ENCODE measurements around the gene DBN1.

Gene DBN1

GRCh38 chr5:177491983-177492746 lies 18.7 kb upstream of the DBN1 start:
- peaks cover 85% of the 10 kb centered on the region for H3K36me3 ChIP-seq (ENCODE audit: low read depth)
- H3K9me3 ChIP-seq (ENCODE audit: severe bottlenecking): no peaks in the 10 kb centered on the region
- peak overlapping the region; percentile 96 for H3K27ac ChIP-seq (ENCODE audit: poor library complexity, severe bottlenecking)
- peaks cover 26% of the 10 kb centered on the region for H3K4me1 ChIP-seq (ENCODE audit: insufficient read depth, poor library complexity, severe bottlenecking)
- ATAC-seq (ENCODE audit: low read depth): no peak
- no peak overlapping the region for H3K4me3 ChIP-seq (ENCODE audit: severe bottlenecking)
- H3K27me3 ChIP-seq (ENCODE audit: insufficient read depth, poor library complexity, severe bottlenecking): no peaks in the 10 kb centered on the region
- no peak for TF ChIP-seq CTCF (IDR thresholded peaks at IDR 0.05; ENCODE audit: poor library complexity, severe bottlenecking)
- no peak for DNase-seq (ENCODE audit: low spot score)

- TF ChIP-seq CTCF (IDR thresholded peaks at IDR 0.05; ENCODE audit: poor library complexity, severe bottlenecking): peak; percentile 94
Measured at GRCh38 chr5:177491429-177491945, 18.1 kb upstream of the DBN1 start.

GRCh38 chr5:177490992-177491391 lies 17.6 kb upstream of the DBN1 start:
- DNase-seq (ENCODE audit: low spot score) (no peak), ATAC-seq (ENCODE audit: low read depth) (no peak)
- Histone ChIP-seq H3K9me3 (ENCODE audit: severe bottlenecking) (no peaks in the 10 kb centered on the region), H3K4me1 (ENCODE audit: insufficient read depth, poor library complexity, severe bottlenecking) (peaks cover 24% of the 10 kb centered on the region), H3K4me3 (ENCODE audit: severe bottlenecking) (no peak overlapping the region), H3K36me3 (ENCODE audit: low read depth) (peaks cover 90% of the 10 kb centered on the region), H3K27ac (ENCODE audit: poor library complexity, severe bottlenecking) (peak overlapping the region; percentile 11), H3K27me3 (ENCODE audit: insufficient read depth, poor library complexity, severe bottlenecking) (no peaks in the 10 kb centered on the region)
- no peak for TF ChIP-seq CTCF (IDR thresholded peaks at IDR 0.05; ENCODE audit: poor library complexity, severe bottlenecking)

More at GRCh38 chr5:177491429-177491945, 18.1 kb upstream of the DBN1 start:
- Histone ChIP-seq H3K9me3 (ENCODE audit: severe bottlenecking) (no peaks in the 10 kb centered on the region), H3K4me1 (ENCODE audit: insufficient read depth, poor library complexity, severe bottlenecking) (peaks cover 26% of the 10 kb centered on the region), H3K27me3 (ENCODE audit: insufficient read depth, poor library complexity, severe bottlenecking) (no peaks in the 10 kb centered on the region), H3K27ac (ENCODE audit: poor library complexity, severe bottlenecking) (peak overlapping the region; percentile 11), H3K4me3 (ENCODE audit: severe bottlenecking) (no peak overlapping the region), H3K36me3 (ENCODE audit: low read depth) (peaks cover 90% of the 10 kb centered on the region)
- no peak for DNase-seq (ENCODE audit: low spot score)
- peak; percentile 2; the same call in 1 of the 3 replicates for ATAC-seq (ENCODE audit: low read depth)

DNA sequence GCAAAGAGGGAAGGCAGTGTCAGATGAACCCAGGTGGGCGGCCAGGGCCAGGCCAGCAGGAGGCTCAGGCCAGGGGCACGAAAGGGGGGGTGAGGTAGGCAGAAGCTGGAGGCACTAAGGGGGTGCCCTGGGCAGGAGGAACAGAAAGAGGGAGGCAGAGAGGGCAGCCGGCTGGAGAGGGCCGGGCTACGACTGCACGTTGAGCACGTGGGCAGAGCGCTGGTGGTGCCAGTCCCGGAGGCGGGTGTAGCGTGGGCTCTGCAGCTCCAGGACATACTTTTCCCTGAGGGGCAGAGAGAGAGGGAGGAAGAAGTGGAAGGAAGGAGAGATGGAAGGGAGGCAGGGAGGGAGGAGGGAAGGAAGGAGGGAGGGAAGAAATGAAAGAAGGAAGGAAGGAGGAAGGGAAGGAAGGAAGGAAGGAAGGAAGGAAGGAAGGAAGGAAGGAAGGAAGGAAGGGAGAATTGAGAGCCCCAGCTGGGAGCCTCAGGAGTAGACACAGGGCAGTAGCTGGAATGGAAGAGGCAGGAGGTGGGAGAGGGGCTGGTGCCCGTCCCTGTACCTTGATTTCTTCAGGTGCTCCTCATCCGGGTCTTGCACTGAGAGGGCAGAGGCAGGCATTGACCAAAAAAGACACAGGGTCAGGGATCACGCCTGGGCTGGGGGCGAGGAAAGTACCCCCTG lies 17.0 kb upstream of the DBN1 start:
- no peak overlapping the region for H3K4me3 ChIP-seq (ENCODE audit: severe bottlenecking)
- H3K36me3 ChIP-seq (ENCODE audit: low read depth): peaks cover 90% of the 10 kb centered on the region
- ATAC-seq (ENCODE audit: low read depth): no peak
- H3K27me3 ChIP-seq (ENCODE audit: insufficient read depth, poor library complexity, severe bottlenecking): no peaks in the 10 kb centered on the region
- TF ChIP-seq CTCF (IDR thresholded peaks at IDR 0.05; ENCODE audit: poor library complexity, severe bottlenecking): no peak
- no peak for DNase-seq (ENCODE audit: low spot score)
- H3K27ac ChIP-seq (ENCODE audit: poor library complexity, severe bottlenecking): peak overlapping the region; percentile 11
- H3K9me3 ChIP-seq (ENCODE audit: severe bottlenecking): no peaks in the 10 kb centered on the region
- peaks cover 18% of the 10 kb centered on the region for H3K4me1 ChIP-seq (ENCODE audit: insufficient read depth, poor library complexity, severe bottlenecking)

All from RWPE2 (cell line).